HPDE6-E6E7 (cell line): ENCODE data around the gene WDR7.

Source experiments
- DNase-seq: peaks from one replicate; pipeline ENCODE4 v3.0.0; 2011; ENCODE audit warnings: missing footprints; ENCODE audit errors: extremely low spot score

WDR7 gene

DNA sequence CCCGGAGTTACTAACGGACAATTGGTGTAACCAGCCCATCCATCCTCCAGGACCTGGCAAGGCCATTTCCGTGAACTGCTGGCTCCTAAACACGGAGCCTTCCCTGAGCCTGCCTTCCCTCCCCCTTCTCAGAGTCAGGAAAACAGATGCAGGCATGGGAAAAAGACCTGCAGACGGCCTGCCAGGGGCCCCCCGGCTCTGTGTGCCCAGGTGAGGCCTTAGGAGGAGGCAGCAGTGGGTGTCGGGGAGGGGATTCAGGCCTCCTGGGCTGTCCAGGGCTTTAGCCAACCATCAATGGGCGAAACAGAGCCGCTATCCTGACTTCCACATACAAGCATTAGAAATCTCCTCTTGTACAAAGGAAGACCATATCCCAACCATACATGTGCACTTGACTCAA is 427.5 kb downstream of the WDR7 start:
- DNase-seq, result no peak

DNA sequence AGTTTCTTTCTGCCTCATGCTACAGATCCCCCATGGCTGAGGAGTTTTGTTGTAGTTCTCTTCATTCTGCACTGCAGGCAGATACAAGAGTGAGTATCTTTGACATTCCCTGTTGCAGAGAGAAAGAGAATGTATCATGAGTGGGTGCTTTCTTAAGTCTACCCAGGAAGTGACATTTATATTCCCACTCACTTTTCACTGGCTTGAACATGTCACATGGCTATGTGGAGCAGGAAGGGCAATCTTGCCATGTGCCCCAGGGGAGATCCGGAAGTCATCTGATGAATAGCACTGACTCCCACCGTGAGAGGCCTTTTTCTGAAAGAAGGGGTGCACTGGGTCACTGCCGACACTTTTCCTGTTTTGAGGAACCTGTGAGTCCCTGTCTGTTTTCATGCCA is 429.3 kb downstream of the WDR7 start:
- DNase-seq, result no peak

DNA sequence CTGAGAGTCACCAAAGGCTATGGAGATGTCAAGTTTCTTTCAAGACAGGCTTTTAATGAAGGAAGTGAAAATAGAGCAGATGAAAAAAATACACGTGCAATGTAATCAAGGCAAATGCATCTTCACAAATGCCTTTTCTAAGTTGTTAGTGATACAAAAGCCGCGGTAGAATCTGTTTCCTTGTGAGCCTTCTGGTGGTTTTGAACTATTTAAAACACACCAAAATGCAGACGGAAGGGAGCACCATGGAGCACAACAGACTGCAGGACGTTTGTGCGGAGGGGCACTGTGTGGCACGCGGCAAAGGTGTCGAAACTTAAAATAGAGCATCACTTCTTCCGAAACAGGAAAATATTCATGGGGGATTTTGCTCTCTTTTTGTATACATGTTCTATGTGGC is 430.7 kb downstream of the WDR7 start:
- no peak for DNase-seq

DNA sequence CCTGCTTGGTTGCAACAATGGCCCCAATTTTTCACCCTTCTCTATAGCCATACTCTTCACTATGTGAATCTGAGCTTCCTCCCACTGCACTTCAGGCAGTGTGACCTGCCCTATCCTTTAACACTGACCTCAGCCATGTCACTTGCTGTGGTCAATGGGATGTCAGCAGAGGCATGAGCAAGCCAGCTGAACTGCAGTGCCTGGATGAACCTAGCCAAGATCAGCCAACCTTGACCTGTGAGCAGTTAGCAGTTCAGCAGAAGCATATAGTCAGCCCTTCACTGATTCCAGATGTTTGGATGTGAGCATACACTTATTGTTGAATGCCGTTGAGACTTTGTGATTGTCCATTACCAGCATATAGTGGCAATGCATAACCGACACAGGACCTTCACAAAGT is 432.3 kb downstream of the WDR7 start:
- no peak for DNase-seq

DNA sequence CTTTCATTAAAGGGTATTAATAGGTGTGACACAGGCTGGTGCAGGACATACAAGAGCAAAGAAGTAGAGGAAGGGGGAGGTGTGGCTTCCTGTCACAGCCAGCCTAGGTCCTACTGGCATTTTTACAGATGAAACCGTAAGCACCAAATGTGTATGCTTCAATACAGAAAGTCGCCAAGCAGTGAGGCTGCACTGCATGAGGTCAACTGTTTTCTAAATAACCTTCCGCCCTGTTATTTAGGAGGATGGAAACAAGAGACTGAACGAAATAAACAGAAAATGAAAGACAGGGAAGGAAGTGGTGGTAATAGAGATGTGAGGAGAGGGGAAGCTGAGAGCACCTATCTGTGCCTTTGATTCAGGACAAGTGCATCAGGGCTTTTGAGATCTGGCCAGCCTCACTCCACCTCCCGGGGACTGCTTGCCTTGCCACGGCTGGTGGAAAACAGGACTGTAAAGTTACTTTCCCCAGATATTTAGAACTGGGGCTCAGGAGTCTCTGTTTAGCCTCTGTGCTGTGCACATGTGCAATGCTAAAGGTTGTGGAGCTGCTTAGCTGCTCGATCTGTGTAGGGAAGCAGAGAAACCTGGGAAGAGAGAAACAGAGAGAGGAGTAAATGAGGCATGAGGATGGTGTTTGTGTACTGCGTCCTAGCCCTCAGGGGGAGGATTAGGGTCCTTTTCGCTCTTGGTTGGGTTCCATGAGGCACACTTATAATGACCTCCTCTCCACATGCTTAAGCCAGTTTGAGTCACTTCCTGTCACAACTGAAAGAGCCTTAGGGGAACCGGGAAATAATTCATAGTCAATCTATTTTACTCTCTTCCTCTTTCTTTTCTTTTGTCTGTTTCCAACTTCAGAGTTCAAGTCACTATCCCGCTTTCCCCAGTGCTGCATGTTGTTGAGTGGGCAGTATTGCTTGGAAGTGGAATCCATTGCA is 433.4 kb downstream of the WDR7 start:
- DNase-seq, result no peak

DNA sequence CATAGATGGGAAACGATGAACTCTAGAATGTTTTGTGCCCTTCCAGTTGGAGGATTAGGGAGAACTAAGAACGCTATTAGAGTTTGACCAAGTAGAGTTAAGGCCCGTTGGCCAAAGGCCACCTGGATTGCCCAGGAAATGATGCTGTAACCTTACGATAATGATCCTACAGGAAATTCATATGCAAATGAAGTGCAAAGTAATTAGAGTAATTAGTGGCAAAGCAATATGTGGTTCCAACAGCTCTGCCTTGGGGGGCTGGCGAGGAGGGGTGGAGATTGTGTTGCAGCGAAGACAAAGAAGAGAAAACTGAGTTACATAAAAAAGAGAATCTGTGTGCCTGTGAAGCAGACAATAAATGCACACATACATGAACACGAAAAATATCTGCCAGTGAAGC is 434.2 kb downstream of the WDR7 start:
- DNase-seq, result no peak

DNA sequence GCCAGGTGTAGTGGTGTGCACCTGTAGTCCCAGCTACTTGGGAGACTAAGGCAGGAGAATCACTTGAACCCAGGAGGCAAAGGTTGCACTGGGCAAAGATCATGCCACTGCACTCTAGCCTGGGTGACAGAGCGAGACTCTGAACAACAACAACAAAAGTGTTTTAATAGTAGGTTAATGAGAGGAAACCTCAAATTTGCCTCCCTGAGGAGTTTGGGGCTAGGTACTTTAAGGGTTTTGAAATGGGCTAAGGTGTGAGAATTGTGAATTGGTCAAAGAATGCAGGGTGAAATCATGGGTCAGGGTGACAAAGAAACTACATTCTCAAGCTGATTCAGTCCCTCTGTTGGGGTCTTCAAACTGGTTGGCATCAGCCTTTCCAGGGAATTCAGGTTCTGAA is 435.0 kb downstream of the WDR7 start:
- no peak for DNase-seq
